ENCODE data around the gene GCG.

GRCh38 chr2:162149466-162149865, 2.6 kb downstream of the GCG start:
- TF ChIP-seq CTCF (IDR thresholded peaks at IDR 0.05) (no peak), POLR2A (IDR thresholded peaks at IDR 0.05; ENCODE audit: low read depth) (no peak), POLR2AphosphoS5 (IDR thresholded peaks at IDR 0.05) (no peak)
